ENCODE results near the gene CCDC91.
"Not testable (repeated sequence)": the region's sequence is repeated elsewhere in the genome, so short reads cannot be mapped to it uniquely, and the experiment has no call there.

CCDC91 gene

GRCh38 chr12:28290262-28290661 lies 100.0 kb downstream of the CCDC91 start:
- no peak for DNase-seq (ENCODE audit: low read depth, low spot score)

GRCh38 chr12:28292699-28293098 lies 102.4 kb downstream of the CCDC91 start:
- DNase-seq (ENCODE audit: low read depth, low spot score) = no peak

GRCh38 chr12:28294300-28294699 lies 104.0 kb downstream of the CCDC91 start:
- DNase-seq (ENCODE audit: low read depth, low spot score) = no peak

GRCh38 chr12:28296287-28296686 lies 106.0 kb downstream of the CCDC91 start:
- DNase-seq (ENCODE audit: low read depth, low spot score) = no peak

DNA sequence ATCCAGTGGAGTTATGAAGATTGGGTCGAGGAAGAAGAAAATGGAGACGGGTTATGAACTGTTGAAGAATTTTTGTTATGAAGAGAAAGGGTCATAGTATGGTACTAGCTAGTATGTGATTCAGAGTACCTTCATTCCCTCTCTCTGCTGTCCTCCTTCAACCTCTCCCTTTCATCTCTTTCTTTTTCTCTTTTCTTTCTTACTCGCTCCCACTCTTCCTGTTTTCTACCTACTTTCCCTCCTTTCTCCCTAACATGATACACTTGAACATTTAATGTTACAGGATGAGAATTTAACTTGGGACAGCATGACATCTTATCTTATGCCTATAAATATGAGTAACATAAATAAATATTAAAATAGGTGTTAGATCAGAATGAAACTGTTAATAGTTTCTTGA lies 112.9 kb downstream of the CCDC91 start:
- no peak for DNase-seq (ENCODE audit: low read depth, low spot score)

DNA sequence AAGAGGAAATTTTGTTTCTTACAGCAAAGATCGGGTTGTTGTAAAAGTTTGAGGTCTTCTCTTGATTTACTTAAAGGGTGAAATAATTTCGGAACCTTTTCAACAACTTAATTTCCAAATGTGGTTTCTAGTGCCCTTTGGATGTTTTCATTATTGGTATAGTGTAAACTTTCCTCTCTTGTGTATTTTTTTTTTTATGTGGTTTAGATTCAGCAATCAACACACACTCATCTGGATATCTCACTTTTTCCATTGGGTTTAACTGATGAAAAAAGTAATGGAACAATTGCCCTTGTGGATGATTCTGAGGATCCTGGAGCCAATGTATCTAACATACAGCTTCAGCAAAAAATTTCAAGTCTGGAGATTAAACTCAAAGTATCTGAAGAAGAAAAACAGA lies 116.3 kb downstream of the CCDC91 start:
- DNase-seq (ENCODE audit: low read depth, low spot score) = no peak

GRCh38 chr12:28308891-28309290 lies 118.6 kb downstream of the CCDC91 start:
- DNase-seq (ENCODE audit: low read depth, low spot score) = no peak

- DNase-seq (ENCODE audit: low read depth, low spot score) = peak; percentile 12
Measured at GRCh38 chr12:28313631-28314030, 123.4 kb downstream of the CCDC91 start.

DNA sequence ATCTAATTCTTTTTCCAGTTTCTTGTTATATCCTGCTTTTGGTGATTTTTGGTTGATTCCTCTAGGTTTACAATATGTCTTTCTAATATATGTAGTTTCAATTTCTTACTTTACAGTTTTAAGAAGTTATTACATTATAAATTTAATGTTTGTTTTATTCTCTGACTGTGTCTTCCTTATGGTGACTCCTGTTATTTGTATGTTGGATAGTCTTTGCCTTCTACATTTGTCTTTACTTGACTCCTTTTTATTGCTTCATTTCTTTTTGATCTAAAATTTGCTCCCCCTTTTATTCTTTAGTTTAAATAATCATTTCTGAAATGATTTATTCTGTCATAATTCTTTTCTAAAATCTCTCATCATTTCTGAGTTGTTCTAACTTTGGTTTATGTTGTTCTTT lies 125.8 kb downstream of the CCDC91 start:
- DNase-seq (ENCODE audit: low read depth, low spot score) = no peak

DNA sequence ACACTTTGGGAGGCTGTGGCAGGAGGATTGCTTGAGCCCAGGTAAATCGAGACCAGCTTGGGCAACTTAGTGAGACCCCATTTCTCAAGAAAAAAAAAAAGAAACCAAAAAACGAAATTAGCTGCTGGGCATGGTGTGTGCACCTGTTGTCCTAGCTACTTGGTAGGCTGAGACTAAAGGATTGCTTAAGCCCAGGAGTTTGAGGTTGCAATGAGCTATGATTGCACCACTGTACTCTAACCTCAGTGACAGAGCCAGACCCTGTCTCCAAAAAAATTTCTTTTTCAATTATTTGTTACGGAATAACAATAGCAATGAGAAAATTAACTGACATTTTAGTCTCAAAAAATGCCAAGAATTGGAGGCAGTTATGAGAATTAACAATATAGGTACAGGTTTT lies 128.0 kb downstream of the CCDC91 start:
- DNase-seq (ENCODE audit: low read depth, low spot score) = no peak

DNA sequence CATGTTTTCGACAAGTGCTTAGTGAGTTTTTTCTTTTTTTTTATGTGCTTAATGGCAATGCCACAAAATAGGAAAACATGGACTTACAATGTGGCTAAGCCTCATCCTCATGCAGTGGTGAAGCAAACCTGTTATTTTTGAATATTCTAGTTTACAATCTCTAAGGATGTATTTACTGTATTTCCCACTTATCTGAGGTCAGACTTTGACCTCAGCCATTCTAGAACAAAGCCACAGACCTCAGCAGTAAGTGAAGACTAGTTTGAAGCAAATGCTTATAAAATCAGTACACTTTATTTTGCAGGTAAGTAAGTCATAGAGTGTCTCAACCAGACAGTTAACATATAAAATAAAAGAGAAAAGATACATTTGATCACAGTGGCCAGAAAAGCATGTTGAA lies 130.1 kb downstream of the CCDC91 start:
- no peak for DNase-seq (ENCODE audit: low read depth, low spot score)

DNA sequence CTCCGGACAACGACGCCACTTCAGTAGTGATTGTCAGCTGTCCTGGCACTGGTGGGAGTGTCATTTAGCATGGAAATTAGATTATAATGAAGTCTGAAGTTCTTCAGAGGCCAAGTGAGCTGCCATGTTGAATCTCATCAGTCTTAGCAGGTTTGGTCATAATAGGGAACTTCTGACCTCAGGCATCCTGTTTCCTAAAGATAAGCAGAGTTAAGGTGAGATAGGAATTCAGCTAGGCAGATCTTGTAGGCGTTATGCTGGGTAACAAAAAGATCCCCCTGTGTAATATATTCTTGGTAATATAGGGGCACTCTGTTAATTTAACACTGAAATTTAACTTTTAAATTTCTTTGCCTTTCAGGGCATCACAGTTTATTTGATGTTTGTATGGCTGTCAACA lies 137.5 kb downstream of the CCDC91 start:
- no peak for DNase-seq (ENCODE audit: low read depth, low spot score)

DNA sequence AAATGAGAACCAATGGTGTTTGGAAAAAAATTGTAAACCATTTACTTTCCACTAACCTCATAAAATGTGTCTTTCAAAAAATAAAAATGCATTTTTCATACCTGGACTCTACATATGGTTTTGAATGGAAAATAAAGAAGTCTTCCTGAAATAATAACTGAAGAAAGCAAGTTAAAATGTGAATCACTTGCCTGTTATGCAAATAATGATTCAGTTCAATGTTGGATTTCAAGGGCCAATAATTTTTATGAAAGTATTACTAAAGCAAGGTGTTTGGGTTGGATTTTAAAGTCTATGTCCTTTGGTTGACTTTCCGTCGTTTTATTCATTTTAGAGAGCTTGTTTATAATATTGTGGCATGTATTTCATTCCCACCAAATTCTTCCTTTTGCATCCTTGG lies 138.7 kb downstream of the CCDC91 start:
- DNase-seq (ENCODE audit: low read depth, low spot score) = no peak

DNA sequence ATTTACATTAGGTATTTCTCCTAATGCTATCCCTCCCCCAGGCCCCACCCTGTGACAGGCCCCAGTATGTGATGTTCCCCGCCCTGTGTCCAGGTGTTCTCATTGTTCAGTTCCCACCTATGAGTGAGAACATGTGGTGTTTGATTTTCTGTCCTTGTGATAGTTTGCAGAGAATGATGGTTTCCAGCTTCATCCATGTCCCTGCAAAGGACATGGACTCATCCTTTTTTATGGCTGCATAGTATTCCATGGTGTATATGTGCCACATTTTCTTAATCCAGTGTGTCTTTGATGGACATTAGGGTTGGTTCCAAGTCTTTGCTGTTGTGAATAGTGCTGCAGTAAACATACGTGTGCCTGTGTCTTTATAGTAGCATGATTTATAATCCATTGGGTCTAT lies 139.5 kb downstream of the CCDC91 start:
- DNase-seq (ENCODE audit: low read depth, low spot score) = not testable (repeated sequence)

- DNase-seq (ENCODE audit: low read depth, low spot score) = not testable (repeated sequence)
Measured at GRCh38 chr12:28330232-28330631, 140.0 kb downstream of the CCDC91 start.

DNA sequence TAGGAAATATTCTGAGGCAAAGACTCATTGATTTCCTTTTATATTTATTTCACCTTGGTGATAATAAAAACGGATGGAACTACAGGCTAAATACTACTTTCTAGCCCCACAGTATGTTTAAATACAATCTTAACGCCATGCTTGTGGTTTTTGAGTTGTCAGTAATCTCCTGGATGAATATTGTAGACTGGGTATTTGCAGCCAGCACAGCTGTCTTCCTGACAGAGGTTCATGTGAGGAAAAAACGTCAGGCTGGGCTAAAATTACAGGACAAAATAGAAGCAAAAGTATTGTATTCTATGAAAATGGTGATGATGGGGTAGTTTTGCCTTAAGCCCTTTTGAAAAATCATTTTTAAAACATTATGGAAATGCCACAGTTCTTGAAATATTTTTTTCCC lies 140.9 kb downstream of the CCDC91 start:
- DNase-seq (ENCODE audit: low read depth, low spot score) = no peak

- DNase-seq (ENCODE audit: low read depth, low spot score) = no peak
Measured at GRCh38 chr12:28340261-28341045, 150.2 kb downstream of the CCDC91 start.

- DNase-seq (ENCODE audit: low read depth, low spot score) = no peak
Measured at GRCh38 chr12:28343713-28344112, 153.5 kb downstream of the CCDC91 start.

DNA sequence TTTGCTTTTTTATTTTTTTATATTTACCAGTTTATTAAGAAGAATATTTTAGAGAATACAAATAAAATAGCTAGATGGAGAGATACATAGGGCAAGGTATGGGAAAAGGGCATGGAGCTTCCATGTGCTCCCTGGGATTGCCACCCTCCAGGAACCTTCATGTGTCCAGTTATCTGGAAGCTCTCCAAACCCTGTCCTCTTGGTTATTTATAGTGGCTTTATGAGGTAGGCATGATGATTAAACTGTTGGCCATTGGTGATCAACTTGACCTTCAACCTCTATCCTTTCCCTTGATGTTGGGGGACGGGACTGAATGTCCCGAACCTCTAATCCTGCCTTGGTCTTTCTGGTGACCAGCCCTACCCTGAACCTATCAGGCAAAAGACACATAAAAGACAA lies 156.3 kb downstream of the CCDC91 start:
- no peak for DNase-seq (ENCODE audit: low read depth, low spot score)

DNA sequence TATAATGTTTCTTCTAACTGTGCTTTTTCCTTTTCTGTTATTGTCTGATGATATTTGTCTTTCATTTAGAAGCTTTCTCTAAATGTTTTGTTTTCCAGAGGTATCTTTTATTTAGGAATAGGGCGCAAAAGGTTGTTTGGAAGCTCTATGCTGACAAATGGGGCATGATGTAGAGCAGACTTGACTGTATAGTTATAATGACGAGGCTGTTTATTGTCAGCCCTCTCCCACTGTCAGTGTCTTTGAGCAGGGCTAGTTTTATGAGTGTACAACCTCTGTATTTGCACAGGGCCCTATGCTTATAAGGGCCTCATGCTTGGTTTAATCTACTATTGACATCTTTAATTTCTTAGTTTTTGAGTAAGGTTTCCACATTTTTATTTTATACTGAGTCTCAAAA lies 158.9 kb downstream of the CCDC91 start:
- no peak for DNase-seq (ENCODE audit: low read depth, low spot score)

DNA sequence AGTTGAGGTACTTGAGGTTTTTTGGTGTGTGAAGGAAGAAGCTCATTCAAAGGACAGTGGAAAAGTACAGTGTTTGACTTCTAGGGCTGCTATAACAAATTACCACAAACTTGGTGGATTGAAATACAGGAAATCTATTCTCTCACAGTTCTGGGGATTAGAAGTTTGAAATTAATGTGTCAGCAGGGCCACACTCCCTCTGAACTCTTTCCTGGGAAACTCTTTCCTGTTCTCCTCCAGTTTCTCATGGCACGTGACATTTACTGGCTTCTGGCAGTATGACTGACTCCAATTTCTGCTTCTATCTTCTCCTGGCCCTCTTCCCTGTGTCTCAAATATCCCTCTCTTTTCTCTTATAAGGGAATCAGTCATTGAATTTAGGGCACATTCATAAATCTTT lies 160.2 kb downstream of the CCDC91 start:
- DNase-seq (ENCODE audit: low read depth, low spot score) = no peak

GRCh38 chr12:28351414-28351813 lies 161.2 kb downstream of the CCDC91 start:
- no peak for DNase-seq (ENCODE audit: low read depth, low spot score)

- no peak for DNase-seq (ENCODE audit: low read depth, low spot score)
Measured at GRCh38 chr12:28355161-28355560, 164.9 kb downstream of the CCDC91 start.

- DNase-seq (ENCODE audit: low read depth, low spot score) = no peak
Measured at GRCh38 chr12:28360253-28360652, 170.0 kb downstream of the CCDC91 start.

Data from smooth muscle cell of the brain vasculature (primary cell).